Effector memory CD4-positive, alpha-beta T cell (primary cell): ENCODE results near the gene MAG.
"Not testable (repeated sequence)": the region's sequence is repeated elsewhere in the genome, so short reads cannot be mapped to it uniquely, and the experiment has no call there.

Experiments
- DNase-seq, 3 donors: peaks; one replicate each; pipeline ENCODE4 v3.0.0-alpha.2; 2020
- H3K27ac ChIP-seq: 2 replicates; pipeline ENCODE4 v1.7.0; 2013; ENCODE audit warnings: mild to moderate bottlenecking, low read length, moderate library complexity; ENCODE audit not compliant: insufficient read depth, poor library complexity, severe bottlenecking
- H3K27me3 ChIP-seq: replicated peaks from 2 replicates; pipeline ENCODE4 v1.7.0; 2013; ENCODE audit warnings: mild to moderate bottlenecking, low read length; ENCODE audit not compliant: insufficient read depth, control insufficient read depth, poor library complexity, severe bottlenecking
- H3K36me3 ChIP-seq: 2 replicates; pipeline ENCODE4 v1.7.0; 2013; ENCODE audit warnings: mild to moderate bottlenecking, low read length, moderate library complexity; ENCODE audit not compliant: control insufficient read depth, insufficient read depth
- H3K4me1 ChIP-seq: 2 replicates; pipeline ENCODE4 v1.7.0; 2013; ENCODE audit warnings: low read length, mild to moderate bottlenecking; ENCODE audit not compliant: control insufficient read depth, insufficient read depth, poor library complexity, severe bottlenecking
- H3K4me3 ChIP-seq: 2 replicates; pipeline ENCODE4 v1.7.0; 2013; ENCODE audit warnings: low read length, low read depth, mild to moderate bottlenecking; ENCODE audit not compliant: insufficient read depth, poor library complexity, severe bottlenecking
- H3K9me3 ChIP-seq: 2 replicates; pipeline ENCODE4 v1.7.0; 2013; ENCODE audit warnings: mild to moderate bottlenecking, low read length, moderate library complexity; ENCODE audit not compliant: control insufficient read depth

MAG gene

GRCh38 chr19:35360081-35360480, 68.1 kb downstream of the MAG start:
- H3K36me3 ChIP-seq, H3K27me3 ChIP-seq, H3K9me3 ChIP-seq, H3K4me1 ChIP-seq, H3K4me3 ChIP-seq, H3K27ac ChIP-seq, DNase-seq: not testable (repeated sequence)

DNA sequence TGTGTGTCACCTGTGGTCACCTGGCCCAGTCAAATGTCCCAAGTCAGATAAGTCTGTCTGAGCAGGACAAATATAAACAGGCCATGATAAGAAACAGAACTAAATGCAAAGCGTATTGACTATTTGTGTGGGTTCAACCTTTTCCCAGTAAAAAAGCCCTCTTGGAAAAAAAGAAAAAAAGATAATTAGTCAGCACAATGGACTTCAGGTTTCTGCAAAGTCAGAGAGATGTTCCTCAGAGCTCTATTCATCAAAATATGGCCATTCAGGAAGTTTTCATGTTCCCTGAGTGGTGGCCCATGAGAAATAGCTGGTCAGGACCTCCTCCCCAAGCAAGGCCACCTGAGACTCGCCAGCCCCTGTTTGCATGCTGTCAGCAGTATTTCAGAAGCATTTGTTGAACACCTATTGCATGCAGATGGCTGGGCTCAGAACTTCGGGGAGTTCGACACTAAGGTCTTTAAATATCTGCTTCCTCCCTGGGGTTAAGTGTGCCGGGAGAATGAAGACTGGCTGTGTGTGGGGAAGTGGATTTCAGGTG, 69.0 kb downstream of the MAG start:
- Histone ChIP-seq H3K9me3 (no peaks in the 10 kb centered on the region), H3K27ac (no peak overlapping the region), H3K36me3 (no peaks in the 10 kb centered on the region), H3K27me3 (no peaks in the 10 kb centered on the region), H3K4me3 (no peak overlapping the region), H3K4me1 (peaks cover 5% of the 10 kb centered on the region)
- DNase-seq, result no peak

- DNase-seq, result no peak
- Histone ChIP-seq H3K36me3 (no peaks in the 10 kb centered on the region), H3K27ac (no peak overlapping the region), H3K4me1 (peaks cover 5% of the 10 kb centered on the region), H3K4me3 (no peak overlapping the region), H3K9me3 (no peaks in the 10 kb centered on the region), H3K27me3 (no peaks in the 10 kb centered on the region)
These were observed 70.5 kb downstream of the MAG start for GRCh38 chr19:35362261-35363000.

DNA sequence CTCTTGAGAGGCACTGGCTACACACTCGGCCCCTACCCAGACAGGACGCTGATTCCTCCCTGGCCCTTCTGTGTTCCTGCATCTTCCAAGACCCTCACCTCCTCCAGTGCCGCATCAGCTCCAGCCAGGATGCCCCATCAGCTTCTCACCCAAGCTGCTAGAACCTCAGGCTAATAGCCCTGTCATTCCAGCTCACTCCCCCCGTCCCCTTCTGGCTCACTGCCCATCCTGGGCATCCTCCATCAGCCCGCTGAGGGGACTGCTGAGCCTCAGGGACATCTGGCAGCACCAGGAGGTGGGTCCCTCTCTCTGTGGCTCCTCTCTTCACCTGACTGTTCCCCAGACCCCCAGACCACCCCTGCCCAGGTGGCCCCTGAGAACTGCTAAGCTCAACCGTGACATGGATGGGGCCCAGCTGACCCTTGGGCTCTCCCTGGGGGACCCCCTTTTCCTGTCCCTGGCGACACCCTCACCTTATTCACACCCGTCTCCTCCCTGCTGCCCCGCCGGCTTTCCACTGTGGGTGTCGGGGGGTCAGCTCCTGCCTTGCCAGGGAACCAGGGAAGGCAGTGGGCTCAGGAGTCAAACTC, 71.1 kb downstream of the MAG start:
- H3K4me1 ChIP-seq, result peaks cover 2% of the 10 kb centered on the region
- H3K4me3 ChIP-seq, result no peak overlapping the region
- H3K9me3 ChIP-seq, result no peaks in the 10 kb centered on the region
- no peak overlapping the region for H3K27ac ChIP-seq
- no peaks in the 10 kb centered on the region for H3K36me3 ChIP-seq
- no peak for DNase-seq
- no peaks in the 10 kb centered on the region for H3K27me3 ChIP-seq
